ENCODE data around the gene TTYH3. TPM values are rescaled to one million over a fixed set of nuclear protein-coding genes. Genes with fewer than 3 reads are reported as not detected.

The TTYH3 gene
- total and polyA plus RNA-seq, 2 of the 8 experiments (the other 6 are each of a cell fraction or from before 2014, with no cell fraction given) = 66.2 to 169 TPM

DNA sequence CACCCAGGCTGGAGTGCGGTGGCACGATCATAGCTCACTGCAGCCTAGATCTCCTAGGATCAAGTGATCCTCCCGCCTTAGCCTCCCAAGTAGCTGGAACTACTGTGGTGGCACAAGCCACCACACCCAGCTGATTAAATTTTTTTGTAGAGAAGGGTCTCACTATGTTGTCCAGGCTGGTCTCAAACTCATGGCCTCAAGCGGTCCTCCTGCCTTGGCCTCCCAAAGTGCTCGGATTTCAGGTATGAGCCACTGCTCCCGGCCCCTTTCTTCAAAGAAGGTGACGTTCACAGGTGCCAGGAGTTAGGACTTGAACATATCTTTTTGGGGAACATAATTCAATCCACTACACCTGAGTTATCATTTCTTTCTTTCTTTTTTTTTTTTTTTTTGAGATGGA lies 2.9 kb upstream of the TTYH3 start (continued):
- TF ChIP-seq EP300 (IDR thresholded peaks at IDR 0.05; ENCODE audit: borderline replicate concordance in 1 of 2, low read depth in 2 of 2, low read length in 2 of 2) = no peak
- TF ChIP-seq FOSL1 (IDR thresholded peaks at IDR 0.05; ENCODE audit: insufficient read depth, low read depth, low read length) = no peak
- no peak for TF ChIP-seq RXRA (IDR thresholded peaks at IDR 0.05; ENCODE audit: insufficient read depth, low read depth, low read length)
- TF ChIP-seq SAP30 (IDR thresholded peaks at IDR 0.05; ENCODE audit: insufficient read depth, insufficient replicate concordance, low read length) = no peak

Measured in H1 (cell line).